ENCODE results near the gene RPS3.

RPS3 gene

GRCh38 chr11:75428989-75429640 is 29.8 kb downstream of the RPS3 start:
- no peak for DNase-seq (ENCODE audit: low spot score)
- TF ChIP-seq CTCF (IDR thresholded peaks at IDR 0.05; ENCODE audit: extremely low read depth, missing control alignments): no peak

- no peak for DNase-seq (ENCODE audit: low spot score)
- no peak for TF ChIP-seq CTCF (IDR thresholded peaks at IDR 0.05; ENCODE audit: extremely low read depth, missing control alignments)
These were observed 30.3 kb downstream of the RPS3 start for GRCh38 chr11:75429641-75429901.

- TF ChIP-seq CTCF (IDR thresholded peaks at IDR 0.05; ENCODE audit: extremely low read depth, missing control alignments): no peak
- peak; percentile 89 for DNase-seq (ENCODE audit: low spot score)
These were observed 30.8 kb downstream of the RPS3 start for GRCh38 chr11:75429902-75430713.

- no peak for DNase-seq (ENCODE audit: low spot score)
- TF ChIP-seq CTCF (IDR thresholded peaks at IDR 0.05; ENCODE audit: extremely low read depth, missing control alignments): no peak
These were observed 31.6 kb downstream of the RPS3 start for GRCh38 chr11:75430714-75431532.

- DNase-seq (ENCODE audit: low spot score): no peak
These were observed 32.5 kb downstream of the RPS3 start for GRCh38 chr11:75431533-75432525.

GRCh38 chr11:75432911-75433321 is 33.6 kb downstream of the RPS3 start, which contains the start of gene KLHL35:
Gene KLHL35 (minus strand): TSS chr11:75433203. CDS start chr11:75430629, 2,574 bp downstream.
- no peak for DNase-seq (ENCODE audit: low spot score)
- no peak for TF ChIP-seq CTCF (IDR thresholded peaks at IDR 0.05; ENCODE audit: extremely low read depth, missing control alignments)

More at GRCh38 chr11:75431533-75432525, 32.5 kb downstream of the RPS3 start:
- no peak for TF ChIP-seq CTCF (IDR thresholded peaks at IDR 0.05; ENCODE audit: extremely low read depth, missing control alignments)
